ENCODE measurements around the gene PLCH1.
A peak's percentile ranks its signal among the peaks of the same experiment; 100 is the strongest.

PLCH1 gene

GRCh38 chr3:155342344-155342743, 402.5 kb downstream of the PLCH1 start:
- no peaks in the 10 kb centered on the region for H3K36me3 ChIP-seq (ENCODE audit: control insufficient read depth, insufficient read depth, low read length)
- WGBS, 2 experiments (ENCODE audit: insufficient coverage in 2 of 2): 9 to 56% methylated on average over 2 to 3 of the region's 3 CpGs
- no peaks in the 10 kb centered on the region for H3K4me1 ChIP-seq (ENCODE audit: control insufficient read depth, insufficient read depth, low read length, poor library complexity, severe bottlenecking)
- no peak overlapping the region for H3K27ac ChIP-seq (ENCODE audit: low read depth, low read length, severe bottlenecking)
- no peaks in the 10 kb centered on the region for H3K9me3 ChIP-seq (ENCODE audit: control insufficient read depth, low read length)
- H3K4me3 ChIP-seq (ENCODE audit: extremely low read depth, insufficient read depth, low read length, poor library complexity, severe bottlenecking): no peak overlapping the region

- Histone ChIP-seq H3K4me3 (ENCODE audit: extremely low read depth, insufficient read depth, low read length, poor library complexity, severe bottlenecking) (no peak overlapping the region), H3K36me3 (ENCODE audit: control insufficient read depth, insufficient read depth, low read length) (no peaks in the 10 kb centered on the region), H3K9me3 (ENCODE audit: control insufficient read depth, low read length) (no peaks in the 10 kb centered on the region), H3K4me1 (ENCODE audit: control insufficient read depth, insufficient read depth, low read length, poor library complexity, severe bottlenecking) (no peaks in the 10 kb centered on the region), H3K27ac (ENCODE audit: low read depth, low read length, severe bottlenecking) (no peak overlapping the region)
Observed at GRCh38 chr3:155339052-155339451, 405.8 kb downstream of the PLCH1 start.

- WGBS, 2 experiments (ENCODE audit: insufficient coverage in 2 of 2): 86 to 92% methylated on average over 2 to 3 of the region's 3 CpGs
Observed at GRCh38 chr3:155335724-155336354, 409.0 kb downstream of the PLCH1 start.

GRCh38 chr3:155334914-155335723, 409.8 kb downstream of the PLCH1 start:
- WGBS, 2 experiments (ENCODE audit: insufficient coverage in 2 of 2): 86 to 93% methylated on average over 3 to 4 of the region's 6 CpGs

More at GRCh38 chr3:155335724-155336354, 409.0 kb downstream of the PLCH1 start:
- Histone ChIP-seq H3K4me1 (ENCODE audit: control insufficient read depth, insufficient read depth, low read length, poor library complexity, severe bottlenecking) (no peaks in the 10 kb centered on the region), H3K36me3 (ENCODE audit: control insufficient read depth, insufficient read depth, low read length) (no peaks in the 10 kb centered on the region), H3K9me3 (ENCODE audit: control insufficient read depth, low read length) (no peaks in the 10 kb centered on the region), H3K27ac (ENCODE audit: low read depth, low read length, severe bottlenecking) (no peak overlapping the region), H3K4me3 (ENCODE audit: extremely low read depth, insufficient read depth, low read length, poor library complexity, severe bottlenecking) (no peak overlapping the region)

GRCh38 chr3:155334215-155334913, 410.5 kb downstream of the PLCH1 start:
- no peak overlapping the region for H3K27ac ChIP-seq (ENCODE audit: low read depth, low read length, severe bottlenecking)
- no peaks in the 10 kb centered on the region for H3K4me1 ChIP-seq (ENCODE audit: control insufficient read depth, insufficient read depth, low read length, poor library complexity, severe bottlenecking)
- no peaks in the 10 kb centered on the region for H3K9me3 ChIP-seq (ENCODE audit: control insufficient read depth, low read length)
- H3K4me3 ChIP-seq (ENCODE audit: extremely low read depth, insufficient read depth, low read length, poor library complexity, severe bottlenecking): no peak overlapping the region
- H3K36me3 ChIP-seq (ENCODE audit: control insufficient read depth, insufficient read depth, low read length): no peaks in the 10 kb centered on the region
- WGBS, 2 experiments (ENCODE audit: insufficient coverage in 2 of 2): 86 to 100% methylated on average over 1 of the region's 3 CpGs

More at GRCh38 chr3:155334914-155335723, 409.8 kb downstream of the PLCH1 start:
- H3K4me3 ChIP-seq (ENCODE audit: extremely low read depth, insufficient read depth, low read length, poor library complexity, severe bottlenecking): no peak overlapping the region
- no peaks in the 10 kb centered on the region for H3K36me3 ChIP-seq (ENCODE audit: control insufficient read depth, insufficient read depth, low read length)
- H3K4me1 ChIP-seq (ENCODE audit: control insufficient read depth, insufficient read depth, low read length, poor library complexity, severe bottlenecking): no peaks in the 10 kb centered on the region
- peak overlapping the region; percentile 26 for H3K27ac ChIP-seq (ENCODE audit: low read depth, low read length, severe bottlenecking)
- H3K9me3 ChIP-seq (ENCODE audit: control insufficient read depth, low read length): no peaks in the 10 kb centered on the region

- H3K36me3 ChIP-seq (ENCODE audit: control insufficient read depth, insufficient read depth, low read length): no peaks in the 10 kb centered on the region
- H3K9me3 ChIP-seq (ENCODE audit: control insufficient read depth, low read length): no peaks in the 10 kb centered on the region
- no peak overlapping the region for H3K27ac ChIP-seq (ENCODE audit: low read depth, low read length, severe bottlenecking)
- H3K4me3 ChIP-seq (ENCODE audit: extremely low read depth, insufficient read depth, low read length, poor library complexity, severe bottlenecking): no peak overlapping the region
- WGBS, 2 experiments (ENCODE audit: insufficient coverage in 2 of 2): 88 to 95% methylated on average over 4 of the region's 4 CpGs
- H3K4me1 ChIP-seq (ENCODE audit: control insufficient read depth, insufficient read depth, low read length, poor library complexity, severe bottlenecking): no peaks in the 10 kb centered on the region
Observed at GRCh38 chr3:155332716-155333115, 412.2 kb downstream of the PLCH1 start.

GRCh38 chr3:155331078-155331477, 413.8 kb downstream of the PLCH1 start:
- WGBS, 2 experiments (ENCODE audit: insufficient coverage in 2 of 2): no CpG with 5 or more reads among the region's 2 CpGs
- H3K9me3 ChIP-seq (ENCODE audit: control insufficient read depth, low read length): no peaks in the 10 kb centered on the region
- no peaks in the 10 kb centered on the region for H3K4me1 ChIP-seq (ENCODE audit: control insufficient read depth, insufficient read depth, low read length, poor library complexity, severe bottlenecking)
- H3K27ac ChIP-seq (ENCODE audit: low read depth, low read length, severe bottlenecking): no peak overlapping the region
- no peak overlapping the region for H3K4me3 ChIP-seq (ENCODE audit: extremely low read depth, insufficient read depth, low read length, poor library complexity, severe bottlenecking)
- H3K36me3 ChIP-seq (ENCODE audit: control insufficient read depth, insufficient read depth, low read length): no peaks in the 10 kb centered on the region

GRCh38 chr3:155330370-155330769, 414.5 kb downstream of the PLCH1 start:
- Histone ChIP-seq H3K36me3 (ENCODE audit: control insufficient read depth, insufficient read depth, low read length) (no peaks in the 10 kb centered on the region), H3K9me3 (ENCODE audit: control insufficient read depth, low read length) (no peaks in the 10 kb centered on the region), H3K4me3 (ENCODE audit: extremely low read depth, insufficient read depth, low read length, poor library complexity, severe bottlenecking) (no peak overlapping the region), H3K27ac (ENCODE audit: low read depth, low read length, severe bottlenecking) (no peak overlapping the region), H3K4me1 (ENCODE audit: control insufficient read depth, insufficient read depth, low read length, poor library complexity, severe bottlenecking) (no peaks in the 10 kb centered on the region)

GRCh38 chr3:155329513-155330048, 415.3 kb downstream of the PLCH1 start:
- Histone ChIP-seq H3K4me1 (ENCODE audit: control insufficient read depth, insufficient read depth, low read length, poor library complexity, severe bottlenecking) (no peaks in the 10 kb centered on the region), H3K27ac (ENCODE audit: low read depth, low read length, severe bottlenecking) (no peak overlapping the region), H3K36me3 (ENCODE audit: control insufficient read depth, insufficient read depth, low read length) (no peaks in the 10 kb centered on the region), H3K9me3 (ENCODE audit: control insufficient read depth, low read length) (no peaks in the 10 kb centered on the region), H3K4me3 (ENCODE audit: extremely low read depth, insufficient read depth, low read length, poor library complexity, severe bottlenecking) (no peak overlapping the region)
- 92 to 95% methylated on average over 2 to 3 of the region's 6 CpGs for WGBS, 2 experiments (ENCODE audit: insufficient coverage in 2 of 2)

GRCh38 chr3:155327871-155328270, 417.0 kb downstream of the PLCH1 start:
- no peak overlapping the region for H3K27ac ChIP-seq (ENCODE audit: low read depth, low read length, severe bottlenecking)
- WGBS, 2 experiments (ENCODE audit: insufficient coverage in 2 of 2): 100% methylated on average over 1 of the region's 2 CpGs; no CpG with 5 or more reads in 1 of the 2 experiments
- no peaks in the 10 kb centered on the region for H3K4me1 ChIP-seq (ENCODE audit: control insufficient read depth, insufficient read depth, low read length, poor library complexity, severe bottlenecking)
- H3K4me3 ChIP-seq (ENCODE audit: extremely low read depth, insufficient read depth, low read length, poor library complexity, severe bottlenecking): no peak overlapping the region
- no peaks in the 10 kb centered on the region for H3K9me3 ChIP-seq (ENCODE audit: control insufficient read depth, low read length)
- H3K36me3 ChIP-seq (ENCODE audit: control insufficient read depth, insufficient read depth, low read length): no peaks in the 10 kb centered on the region
